H9 (cell line): ENCODE data around the gene YKT6. TPM values are rescaled to one million over a fixed set of nuclear protein-coding genes. Genes with fewer than 3 reads are reported as not detected.

Source experiments
- DNase-seq: peaks from one replicate; pipeline ENCODE4 v3.0.0-alpha.2; 2017
- H2AFZ ChIP-seq: one replicate; pipeline ENCODE4 v1.6.1; 2013; ENCODE audit warnings: mild to moderate bottlenecking, low read length, control low read depth, moderate library complexity
- H2AK5ac ChIP-seq: 2 replicates; pipeline ENCODE4 v1.6.1; 2013; ENCODE audit warnings: low read length, control low read depth, mixed read lengths; ENCODE audit not compliant: insufficient read length
- H2BK120ac ChIP-seq: one replicate; pipeline ENCODE4 v1.6.1; 2013; ENCODE audit warnings: low read depth, mild to moderate bottlenecking, low read length, control low read depth, inconsistent platforms; ENCODE audit not compliant: poor library complexity, severe bottlenecking
- H2BK12ac ChIP-seq: 2 replicates; pipeline ENCODE4 v1.6.1; 2013; ENCODE audit warnings: low read length, control low read depth, mixed read lengths, low read depth; ENCODE audit not compliant: insufficient read length
- H2BK15ac ChIP-seq: 2 replicates; pipeline ENCODE4 v1.6.1; 2013; ENCODE audit warnings: low read depth, low read length, control low read depth
- H2BK20ac ChIP-seq: one replicate; pipeline ENCODE4 v1.6.1; 2013; ENCODE audit warnings: low read depth, mild to moderate bottlenecking, low read length, control low read depth, inconsistent platforms; ENCODE audit not compliant: poor library complexity, severe bottlenecking
- H2BK5ac ChIP-seq: 2 replicates; pipeline ENCODE4 v1.6.1; 2013; ENCODE audit warnings: low read length, control low read depth, mixed read lengths; ENCODE audit not compliant: insufficient read length
- H3K14ac ChIP-seq: 2 replicates; pipeline ENCODE4 v1.6.1; 2013; ENCODE audit warnings: low read length, control low read depth; ENCODE audit not compliant: insufficient read depth
- H3K18ac ChIP-seq: 2 replicates; pipeline ENCODE4 v1.6.1; 2013; ENCODE audit warnings: low read depth, mild to moderate bottlenecking, mixed read lengths, low read length, control low read depth; ENCODE audit not compliant: insufficient read length
- H3K23ac ChIP-seq: 2 replicates; pipeline ENCODE4 v1.6.1; 2013; ENCODE audit warnings: low read length, control low read depth, mixed read lengths, low read depth; ENCODE audit not compliant: insufficient read length
- H3K23me2 ChIP-seq: 2 replicates; pipeline ENCODE4 v1.6.1; 2013; ENCODE audit warnings: low read depth, mild to moderate bottlenecking, mixed read lengths, low read length, control low read depth; ENCODE audit not compliant: insufficient read length, poor library complexity, severe bottlenecking
- H3K27ac ChIP-seq: 2 replicates; pipeline ENCODE4 v1.5.1; 2013; ENCODE audit warnings: low read length, control low read depth, mixed read lengths, low read depth; ENCODE audit not compliant: insufficient read length
- H3K27me3 ChIP-seq: 2 replicates; pipeline ENCODE4 v1.6.1; 2013; ENCODE audit warnings: low read length, control low read depth, inconsistent platforms; ENCODE audit not compliant: insufficient read depth
- H3K4ac ChIP-seq: 2 replicates; pipeline ENCODE4 v1.6.1; 2013; ENCODE audit warnings: low read depth, mild to moderate bottlenecking, control low read depth, inconsistent platforms, low read length, moderate library complexity
- H3K4me1 ChIP-seq: 2 replicates; pipeline ENCODE4 v1.6.1; 2013; ENCODE audit warnings: low read length, control low read depth, inconsistent platforms; ENCODE audit not compliant: insufficient read depth
- H3K4me2 ChIP-seq: 2 replicates; pipeline ENCODE4 v1.6.1; 2013; ENCODE audit warnings: low read length, control low read depth, mixed read lengths; ENCODE audit not compliant: insufficient read length, insufficient read depth
- H3K56ac ChIP-seq: 2 replicates; pipeline ENCODE4 v1.6.1; 2013; ENCODE audit warnings: low read depth, mild to moderate bottlenecking, mixed read lengths, low read length, control low read depth; ENCODE audit not compliant: insufficient read length
- H3K79me1 ChIP-seq: 2 replicates; pipeline ENCODE4 v1.6.1; 2013; ENCODE audit warnings: low read depth, mild to moderate bottlenecking, moderate library complexity, low read length, control low read depth, inconsistent platforms; ENCODE audit not compliant: insufficient read depth, poor library complexity, severe bottlenecking
- H3K79me2 ChIP-seq: 2 replicates; pipeline ENCODE4 v1.6.1; 2013; ENCODE audit warnings: low read length, control low read depth, inconsistent platforms; ENCODE audit not compliant: insufficient read depth
- H3K9ac ChIP-seq: 2 replicates; pipeline ENCODE4 v1.6.1; 2013; ENCODE audit warnings: low read length, control low read depth, mixed read lengths; ENCODE audit not compliant: insufficient read length; ENCODE audit errors: extremely low read depth
- H3K9me3 ChIP-seq: one replicate; pipeline ENCODE4 v1.6.1; 2013; ENCODE audit warnings: low read depth, low read length, inconsistent platforms; ENCODE audit not compliant: control insufficient read depth
- H3T11ph ChIP-seq: one replicate; pipeline ENCODE4 v1.6.1; 2013; ENCODE audit warnings: mild to moderate bottlenecking, low read length, control low read depth, inconsistent platforms
- H4K20me1 ChIP-seq: one replicate; pipeline ENCODE4 v1.6.1; 2013; ENCODE audit not compliant: control insufficient read depth, insufficient read length, insufficient read depth
- H4K5ac ChIP-seq: 2 replicates; pipeline ENCODE4 v1.6.1; 2013; ENCODE audit warnings: low read depth, mild to moderate bottlenecking, mixed read lengths, low read length, control low read depth; ENCODE audit not compliant: insufficient read length
- H4K8ac ChIP-seq: replicated peaks from 2 replicates; pipeline ENCODE4 v1.6.1; 2013; ENCODE audit warnings: low read length, control low read depth, mixed read lengths, low read depth; ENCODE audit not compliant: insufficient read length
- H4K91ac ChIP-seq: 2 replicates; pipeline ENCODE4 v1.6.1; 2013; ENCODE audit warnings: low read depth, mild to moderate bottlenecking, moderate library complexity, mixed read lengths, low read length, control low read depth; ENCODE audit not compliant: insufficient read length
- H3K27ac Mint-ChIP-seq, 3 experiments: 2 replicates in 2 of 3; 3 replicates in 1 of 3; pipeline ENCODE4 v1.8.0; 2020 to 2021; ENCODE audit warnings: mixed read lengths in 3 of 3, mild to moderate bottlenecking in 1 of 3, moderate library complexity in 1 of 3
- H3K27me3 Mint-ChIP-seq: 2 replicates; pipeline ENCODE4 v1.8.0; 2021; ENCODE audit warnings: low read depth, mild to moderate bottlenecking, moderate library complexity, mixed read lengths
- H3K36me3 Mint-ChIP-seq, 3 experiments: 2 replicates in 2 of 3; 3 replicates in 1 of 3; pipeline ENCODE4 v1.8.0; 2020 to 2021; ENCODE audit warnings: low read depth in 3 of 3, mixed read lengths in 3 of 3; ENCODE audit not compliant: insufficient read depth in 1 of 3
- H3K4me1 Mint-ChIP-seq, 2 experiments: 2 replicates each; pipeline ENCODE4 v1.8.0; 2020; ENCODE audit warnings: mixed read lengths in 2 of 2
- H3K4me3 Mint-ChIP-seq, 2 experiments: 2 replicates in 1 of 2; 3 replicates in 1 of 2; pipeline ENCODE4 v1.8.0; 2020 to 2021; ENCODE audit warnings: mild to moderate bottlenecking in 2 of 2, mixed read lengths in 2 of 2, moderate library complexity in 1 of 2
- H3K9me3 Mint-ChIP-seq, 2 experiments: 2 replicates in 1 of 2; 3 replicates in 1 of 2; pipeline ENCODE4 v1.8.0; 2020; ENCODE audit warnings: mild to moderate bottlenecking in 2 of 2, mixed read lengths in 2 of 2, moderate library complexity in 1 of 2
- CTCF ChIP-seq: fragments of 200-600 bp; sonication (generic); conservative IDR thresholded peaks from 3 replicates; pipeline ENCODE4 v1.8.0; 2021; ENCODE audit warnings: antibody characterized with exemption, mild to moderate bottlenecking
- WGBS: extraction: QIAGEN DNeasy Blood & Tissue Kit; methylation state at CpG from one replicate; pipeline ENCODE4 v1.1.7; 2013; ENCODE audit warnings: missing lambda C conversion rate, low lambda C conversion rate, mixed read lengths; ENCODE audit not compliant: insufficient read length; ENCODE audit errors: extremely low coverage; 5-methylcytosine and 5-hydroxymethylcytosine counted together
- total RNA-seq: library from RNA; stranded (reverse); gene quantifications from 2 replicates; pipeline ENCODE4 v1.2.1, GENCODE V29; 2021

Gene YKT6
- total RNA-seq, 1 experiment from 2014 or later = 104 TPM

DNA sequence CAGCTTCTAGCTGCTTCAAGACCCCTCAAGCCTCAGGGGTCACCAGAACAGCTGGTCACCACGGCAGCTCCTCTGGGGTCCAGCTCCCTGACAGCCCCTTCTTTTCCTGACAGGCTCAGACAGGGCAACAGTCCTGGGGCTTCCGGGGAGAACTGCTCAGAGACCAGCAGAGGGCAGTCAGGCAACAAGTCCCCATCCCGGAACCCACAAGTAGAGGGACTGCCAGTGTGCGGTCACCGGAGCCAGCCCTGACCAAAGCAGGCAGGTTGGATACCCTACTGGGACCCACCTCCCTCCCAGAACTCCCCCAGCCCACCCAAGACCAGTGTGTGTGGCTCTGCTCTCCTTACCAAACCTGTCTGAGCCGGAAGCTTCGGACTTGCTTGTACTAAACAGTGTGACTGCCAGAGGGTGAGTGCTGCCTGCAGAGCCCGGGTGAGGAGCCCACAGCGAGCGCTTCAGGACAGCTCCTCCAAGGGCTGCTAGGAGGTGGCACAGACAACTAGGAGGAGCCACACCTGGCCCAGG is 40.3 kb downstream of the YKT6 start:
- no peak overlapping the region for H3K56ac ChIP-seq
- WGBS = no CpG with 5 or more reads among the region's 10 CpGs
- no peak overlapping the region for H2BK20ac ChIP-seq
- H2AFZ ChIP-seq = no peak overlapping the region
- no peak overlapping the region for H3K4me2 ChIP-seq
- no peak overlapping the region for H2BK15ac ChIP-seq
- peaks cover 0 to 1% (median 0%) of the 10 kb centered on the region in 3 experiments; a peak in 1 of 7 replicates for H3K36me3 Mint-ChIP-seq
- no peak overlapping the region for H2BK12ac ChIP-seq
- no peaks in the 10 kb centered on the region for H3K4me1 ChIP-seq
- H4K5ac ChIP-seq = no peak overlapping the region
- no peak overlapping the region for H3K4ac ChIP-seq
- H4K8ac ChIP-seq = no peak overlapping the region
- H3K4me3 Mint-ChIP-seq = no peak overlapping the region
- peaks cover 3% of the 10 kb centered on the region for H4K20me1 ChIP-seq
- peak; percentile 87 for DNase-seq
- no peak overlapping the region for H3T11ph ChIP-seq
- no peak overlapping the region for H2BK120ac ChIP-seq
- no peaks in the 10 kb centered on the region for H3K79me1 ChIP-seq
- H3K18ac ChIP-seq = no peak overlapping the region
- H3K9me3 ChIP-seq = no peaks in the 10 kb centered on the region
- no peaks in the 10 kb centered on the region for H3K27me3 ChIP-seq
- H3K14ac ChIP-seq = no peak overlapping the region
- no peaks in the 10 kb centered on the region for H3K9me3 Mint-ChIP-seq
- no peak overlapping the region for H2BK5ac ChIP-seq
- peaks cover 1% of the 10 kb centered on the region; the same call in 1 of the 2 replicates for H3K27me3 Mint-ChIP-seq
- no peaks in the 10 kb centered on the region for H3K23me2 ChIP-seq
- no peak overlapping the region for H3K27ac Mint-ChIP-seq
- H3K79me2 ChIP-seq = no peaks in the 10 kb centered on the region
- peaks cover 9 to 12% of the 10 kb centered on the region in 2 experiments for H3K4me1 Mint-ChIP-seq
- TF ChIP-seq CTCF = peak; percentile 76
- no peak overlapping the region for H2AK5ac ChIP-seq
- H3K27ac ChIP-seq = no peak overlapping the region
- H4K91ac ChIP-seq = no peak overlapping the region
- H3K9ac ChIP-seq = no peak overlapping the region
- no peak overlapping the region for H3K23ac ChIP-seq
